Stimulated activated CD4-positive, alpha-beta T cell treated with anti-CD3 and anti-CD28 coated beads, Interleukin-1b, Interleukin-23, amount 100 ng/mL, for 1 hour (primary cell): ENCODE data around the gene NPIPB6.

Source experiments
- DNase-seq, 2 donors: peaks; one replicate each; pipeline ENCODE4 v3.0.0-alpha.2; 2020; ENCODE audit warnings: low read depth in 2 of 2

The NPIPB6 gene

DNA sequence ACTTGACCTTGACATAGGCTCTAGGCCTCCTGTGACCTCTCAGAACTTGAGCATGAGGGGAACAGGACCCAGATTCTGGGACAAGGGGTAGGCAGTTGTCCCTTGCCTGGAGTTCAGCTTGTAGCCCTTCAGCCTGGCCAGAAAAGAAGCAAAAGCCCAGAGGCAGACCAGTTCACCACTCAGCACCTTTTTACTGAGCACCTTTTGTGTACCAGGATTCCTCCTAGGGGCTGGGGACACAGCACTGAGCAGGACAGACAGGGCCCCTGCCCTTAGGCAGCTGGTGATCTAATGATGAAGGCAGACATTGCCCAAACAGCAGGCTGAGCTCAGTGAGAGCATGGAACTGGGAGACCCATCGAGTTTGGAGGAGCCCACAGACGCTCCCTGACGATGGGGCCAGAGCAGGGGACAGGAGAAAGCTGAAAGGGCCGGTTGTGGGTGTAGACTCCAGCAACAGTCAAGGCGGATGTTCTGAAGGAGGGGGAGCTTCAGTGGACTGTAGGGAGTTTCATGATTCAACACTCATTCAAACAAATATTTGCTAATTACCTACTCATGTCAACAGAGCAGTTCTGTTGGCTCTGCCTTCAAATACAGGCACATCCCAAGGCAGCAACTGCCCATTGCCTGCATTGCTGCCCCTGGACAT lies 38.9 kb downstream of the NPIPB6 start:
- no peak for DNase-seq

DNA sequence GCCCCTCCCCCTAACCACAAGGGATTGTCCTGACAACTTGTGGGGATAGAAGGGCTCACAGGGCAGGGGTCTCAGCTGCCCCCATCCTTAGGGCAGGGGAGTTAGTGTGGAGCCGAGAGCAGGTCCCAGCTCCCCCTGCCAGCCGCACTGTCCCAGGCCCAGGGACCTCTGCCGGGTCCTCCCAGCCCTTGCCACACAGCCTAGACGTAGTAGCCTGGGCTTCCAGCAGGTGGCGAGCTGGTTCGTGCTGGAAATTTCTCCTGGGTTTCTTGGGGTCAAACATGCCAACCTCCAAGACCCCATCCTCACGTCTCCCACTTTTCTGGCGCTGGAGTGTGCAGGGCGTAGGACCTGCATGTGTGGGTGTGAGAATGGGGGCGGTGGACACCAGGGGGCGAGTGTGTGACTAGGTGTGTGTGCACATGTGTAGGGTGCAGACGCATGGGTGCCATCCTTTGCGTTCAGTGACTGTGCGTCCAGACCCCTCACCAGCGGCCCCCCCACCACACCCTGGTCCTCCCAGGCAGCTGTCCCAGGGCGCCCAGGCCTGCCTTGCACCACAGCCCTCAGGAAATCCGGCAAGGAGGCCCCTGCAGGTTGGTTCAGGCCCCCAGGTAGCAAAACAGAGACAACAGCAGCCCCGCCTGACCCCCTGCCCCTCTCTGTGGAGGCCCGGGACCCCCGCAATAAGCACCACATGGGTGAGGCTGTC lies 41.5 kb downstream of the NPIPB6 start:
- no peak for DNase-seq

DNA sequence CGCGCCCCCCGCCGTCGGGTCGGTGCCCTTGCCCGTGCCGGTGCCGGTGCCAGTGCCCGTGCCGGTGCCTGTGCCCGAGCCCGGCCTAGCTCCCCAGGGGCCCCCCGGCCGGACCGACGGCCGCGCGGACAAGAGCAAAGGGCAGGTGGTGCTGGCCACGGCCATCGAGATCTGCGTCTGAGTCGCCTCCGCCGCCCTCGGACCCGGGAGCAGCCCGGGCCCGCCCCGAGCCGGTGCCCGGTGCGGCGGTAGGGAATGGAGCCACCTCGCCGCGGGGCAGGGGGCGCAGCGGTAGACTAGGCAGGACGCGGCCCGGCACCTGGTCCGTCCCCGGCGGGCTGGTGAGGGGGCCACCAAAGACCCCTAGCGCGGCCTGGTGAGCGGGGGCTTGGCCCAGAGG lies 42.6 kb downstream of the NPIPB6 start:
- no peak for DNase-seq

DNA sequence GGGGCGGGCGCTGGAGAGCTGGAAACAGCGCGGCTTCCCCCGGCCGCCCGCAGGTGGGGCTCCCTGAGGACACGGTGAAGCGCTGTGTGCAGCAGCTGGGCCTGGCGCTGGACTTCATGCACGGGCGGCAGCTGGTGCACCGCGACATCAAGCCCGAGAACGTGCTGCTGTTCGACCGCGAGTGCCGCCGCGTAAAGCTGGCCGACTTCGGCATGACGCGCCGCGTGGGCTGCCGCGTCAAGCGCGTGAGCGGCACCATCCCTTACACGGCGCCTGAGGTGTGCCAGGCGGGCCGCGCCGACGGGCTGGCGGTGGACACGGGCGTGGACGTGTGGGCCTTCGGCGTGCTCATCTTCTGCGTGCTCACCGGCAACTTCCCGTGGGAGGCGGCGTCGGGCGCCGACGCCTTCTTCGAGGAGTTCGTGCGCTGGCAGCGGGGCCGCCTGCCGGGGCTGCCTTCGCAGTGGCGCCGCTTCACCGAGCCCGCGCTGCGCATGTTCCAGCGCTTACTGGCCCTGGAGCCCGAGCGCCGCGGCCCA lies 43.2 kb downstream of the NPIPB6 start:
- DNase-seq = no peak

DNA sequence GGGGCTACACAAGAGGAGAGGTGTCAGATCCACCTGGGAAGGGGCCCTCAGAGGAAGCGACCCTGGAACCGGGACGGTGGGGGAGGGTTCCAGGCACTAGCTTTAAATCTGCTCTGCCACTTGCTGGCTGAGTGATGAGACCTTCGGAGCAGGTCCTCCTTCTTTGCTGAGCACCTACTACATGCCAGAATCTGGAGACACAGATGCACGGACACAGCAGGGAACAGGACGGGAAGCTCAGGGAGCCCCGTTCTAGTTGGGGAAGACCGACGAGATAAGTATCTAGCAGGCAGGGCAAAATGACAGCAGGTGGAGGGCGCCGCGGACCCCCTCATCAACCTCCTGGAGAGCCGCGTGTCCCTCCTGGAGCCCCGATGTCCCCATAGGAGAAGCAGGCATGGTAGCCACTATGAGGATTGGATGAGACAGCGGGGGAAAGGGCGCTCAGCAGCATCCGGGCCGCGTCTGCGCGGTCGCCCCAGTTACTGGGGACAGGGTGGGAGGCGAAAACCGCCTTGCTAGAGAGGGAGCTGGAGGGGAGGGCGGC lies 43.8 kb downstream of the NPIPB6 start:
- DNase-seq = no peak

DNA sequence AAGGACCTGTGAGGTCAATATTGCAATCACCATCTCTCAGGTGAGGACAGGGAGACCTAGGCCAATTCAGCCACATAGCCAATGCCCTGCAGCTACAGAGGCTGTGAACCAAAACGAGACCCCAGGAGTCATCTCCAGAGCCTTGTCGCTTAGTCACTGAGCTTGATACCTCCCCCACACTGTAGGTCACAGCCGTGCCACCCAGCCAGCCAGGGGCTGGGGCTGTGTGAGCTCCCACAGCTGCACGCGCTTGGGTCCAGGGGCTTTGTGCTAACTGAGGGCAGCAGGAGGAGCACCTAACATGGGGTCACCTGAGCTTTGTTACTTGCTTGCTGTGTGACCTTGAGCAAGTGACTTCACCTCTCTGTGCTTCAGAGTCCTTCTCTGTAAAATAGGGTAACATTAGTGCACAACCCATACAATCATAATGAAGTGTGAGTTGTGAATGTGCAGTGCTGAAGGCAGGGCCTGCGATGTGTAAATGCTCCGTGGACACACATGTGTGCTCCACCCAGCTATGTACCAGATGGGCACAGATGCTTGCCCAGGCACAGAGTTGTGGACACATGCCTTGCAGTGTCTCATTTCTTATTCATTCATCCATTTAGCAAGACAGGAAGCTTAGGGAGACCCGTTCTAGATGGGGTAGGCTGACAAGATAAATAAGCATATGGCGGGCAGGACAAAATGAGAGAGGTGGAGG lies 45.1 kb downstream of the NPIPB6 start:
- no peak for DNase-seq

DNA sequence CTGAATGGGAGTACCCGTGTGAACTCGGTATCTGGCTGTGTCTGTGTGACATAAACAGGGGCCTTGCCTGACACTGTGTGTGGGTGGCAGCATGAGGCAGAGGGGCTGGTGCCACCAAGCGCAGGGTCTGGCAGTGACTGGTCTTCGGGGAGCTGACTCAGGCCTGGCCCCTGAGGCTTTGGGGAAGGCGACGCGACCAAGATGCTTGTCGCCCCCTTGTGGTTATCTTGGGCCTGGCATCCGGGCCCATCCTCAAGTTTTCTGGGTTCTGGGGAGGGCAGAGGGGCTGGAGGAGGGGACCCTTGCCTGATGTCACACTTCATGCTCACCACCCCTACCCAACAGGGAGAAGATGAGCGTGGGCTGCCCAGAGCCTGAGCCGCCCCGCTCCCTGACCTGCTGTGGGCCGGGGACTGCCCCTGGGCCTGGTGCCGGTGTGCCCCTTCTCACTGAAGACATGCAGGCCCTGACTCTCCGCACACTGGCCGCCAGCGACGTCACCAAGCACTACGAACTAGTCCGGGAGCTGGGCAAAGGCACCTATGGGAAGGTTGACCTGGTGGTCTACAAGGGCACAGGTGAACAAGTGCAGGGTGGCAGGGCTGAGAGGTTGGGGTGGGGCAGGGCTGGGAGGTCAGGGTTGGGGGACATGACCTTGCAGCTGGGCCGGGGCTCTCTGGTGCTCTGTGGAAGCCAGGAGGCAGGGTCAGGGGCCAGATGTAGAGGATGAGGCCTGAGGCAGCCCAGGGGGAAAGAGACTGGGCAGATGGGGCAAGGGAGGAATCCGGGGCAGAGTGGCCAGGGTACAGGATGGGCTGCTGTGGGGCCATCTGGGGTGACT lies 46.0 kb downstream of the NPIPB6 start:
- DNase-seq = peak; percentile 48 to 57

DNA sequence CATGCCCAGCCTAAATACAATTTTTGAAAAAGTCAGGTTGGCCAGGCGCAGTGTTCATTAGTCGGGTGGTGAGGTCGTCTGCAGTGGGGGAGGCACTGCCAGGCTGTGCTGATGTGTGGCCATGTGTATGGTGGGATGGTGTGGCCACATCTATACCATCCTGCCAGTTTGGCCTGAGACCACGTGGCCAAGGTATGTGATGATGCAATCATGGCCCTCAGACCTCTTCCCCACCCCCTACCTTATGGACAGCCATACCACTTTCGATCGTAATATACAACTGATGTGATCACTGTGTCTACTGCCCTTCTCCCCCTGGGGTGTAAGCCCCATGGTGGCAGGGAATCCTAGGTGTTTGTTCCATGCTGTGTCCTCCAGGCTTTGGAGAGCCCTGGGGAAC lies 47.3 kb downstream of the NPIPB6 start:
- DNase-seq = no peak

DNA sequence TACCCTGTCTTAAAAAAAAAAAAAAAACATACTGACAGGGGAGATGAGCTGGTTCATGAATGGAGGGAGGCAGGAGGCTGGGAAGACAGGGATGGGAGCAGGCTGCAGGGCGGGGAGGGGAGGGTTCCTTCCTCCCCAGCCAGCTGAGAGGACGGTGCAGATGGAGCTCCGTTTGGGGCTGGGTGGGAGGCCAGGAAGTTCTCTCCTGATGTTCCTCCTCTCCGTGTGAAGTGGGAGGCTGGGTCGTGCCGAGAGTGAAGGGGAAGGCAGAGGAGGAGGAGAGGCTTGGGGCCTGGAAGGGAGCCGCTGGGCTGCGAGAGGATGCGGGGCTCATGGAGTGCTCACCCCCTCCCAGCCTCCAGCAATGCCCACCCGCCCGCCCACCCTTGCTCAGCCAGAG lies 49.7 kb downstream of the NPIPB6 start:
- no peak for DNase-seq

DNA sequence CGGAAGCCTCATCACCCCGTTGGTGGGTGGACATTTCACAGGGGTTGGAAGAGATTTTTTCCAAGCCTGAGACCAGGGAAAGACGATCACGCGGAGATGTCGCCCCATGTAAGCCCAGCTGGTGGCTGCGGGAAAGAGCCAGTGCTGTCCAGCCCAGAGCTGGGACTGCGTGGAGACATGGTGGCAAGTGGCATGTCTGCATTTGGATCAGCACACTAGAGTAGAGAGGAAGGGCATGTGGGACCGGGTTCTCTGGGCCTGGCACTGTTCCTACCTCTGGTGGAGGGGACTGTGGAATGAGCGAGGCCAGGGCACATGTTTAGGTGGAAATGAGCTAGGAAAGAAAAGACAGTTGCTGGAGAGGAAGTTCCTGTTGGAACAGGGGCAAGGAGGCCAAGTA lies 51.0 kb downstream of the NPIPB6 start:
- no peak for DNase-seq

DNA sequence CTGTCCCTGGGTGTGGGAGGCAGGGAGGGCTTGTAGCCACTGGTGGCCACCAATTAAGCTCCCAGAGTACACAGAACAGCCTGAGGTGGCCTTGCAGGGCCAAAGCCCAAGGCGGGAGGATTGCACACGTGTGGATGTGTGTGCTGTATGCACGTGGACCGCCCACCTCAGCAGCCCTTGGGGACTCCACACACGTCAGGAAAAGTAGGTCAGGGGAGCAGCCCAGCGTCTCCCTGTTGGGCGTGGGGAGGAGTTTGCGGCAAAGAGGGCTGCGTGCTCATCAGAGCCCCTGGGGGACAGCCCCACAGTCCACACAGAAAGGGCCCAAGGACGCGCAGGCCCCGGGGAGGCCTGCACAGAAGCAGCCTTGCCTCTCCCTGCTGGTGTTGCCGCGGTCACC lies 51.4 kb downstream of the NPIPB6 start:
- no peak for DNase-seq

DNA sequence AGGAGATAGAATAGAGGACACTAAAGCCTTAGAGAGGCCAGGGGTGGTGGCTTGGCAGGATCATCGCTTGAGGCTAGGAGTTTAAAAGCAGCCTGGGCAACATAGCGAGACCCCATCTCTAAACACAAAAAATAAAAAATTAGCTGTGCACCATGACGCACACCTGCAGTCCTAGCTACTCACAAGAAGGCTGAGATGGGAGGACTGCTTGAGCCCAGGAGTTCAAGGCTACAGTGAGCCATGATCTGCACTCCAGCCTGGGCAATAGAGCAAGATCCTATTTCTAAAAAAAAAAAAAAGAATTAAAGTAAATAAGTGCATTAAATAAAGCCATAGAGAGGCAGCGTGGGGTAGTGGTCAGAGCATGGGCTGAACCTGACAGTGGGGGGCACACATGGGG lies 51.9 kb downstream of the NPIPB6 start:
- no peak for DNase-seq

DNA sequence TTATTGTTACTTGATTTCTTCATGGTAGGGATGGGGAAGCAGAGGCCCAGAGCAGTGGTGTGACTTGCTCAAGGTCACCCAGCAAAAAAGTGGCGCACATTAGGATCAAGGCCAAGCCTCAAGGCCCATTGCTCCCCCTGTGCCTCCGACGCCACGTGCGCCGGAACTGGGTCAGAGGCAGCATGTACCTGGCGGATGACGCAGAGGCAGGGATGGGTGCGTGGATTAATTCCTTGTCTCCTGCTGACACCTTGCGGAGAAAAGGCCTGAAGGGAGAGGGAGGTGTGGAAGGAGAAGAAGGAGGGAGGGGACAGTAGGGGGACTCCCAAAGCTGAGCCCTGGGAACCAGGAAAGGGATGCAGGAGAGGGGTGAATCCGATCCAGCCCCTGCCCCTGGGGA lies 52.5 kb downstream of the NPIPB6 start:
- DNase-seq = no peak

DNA sequence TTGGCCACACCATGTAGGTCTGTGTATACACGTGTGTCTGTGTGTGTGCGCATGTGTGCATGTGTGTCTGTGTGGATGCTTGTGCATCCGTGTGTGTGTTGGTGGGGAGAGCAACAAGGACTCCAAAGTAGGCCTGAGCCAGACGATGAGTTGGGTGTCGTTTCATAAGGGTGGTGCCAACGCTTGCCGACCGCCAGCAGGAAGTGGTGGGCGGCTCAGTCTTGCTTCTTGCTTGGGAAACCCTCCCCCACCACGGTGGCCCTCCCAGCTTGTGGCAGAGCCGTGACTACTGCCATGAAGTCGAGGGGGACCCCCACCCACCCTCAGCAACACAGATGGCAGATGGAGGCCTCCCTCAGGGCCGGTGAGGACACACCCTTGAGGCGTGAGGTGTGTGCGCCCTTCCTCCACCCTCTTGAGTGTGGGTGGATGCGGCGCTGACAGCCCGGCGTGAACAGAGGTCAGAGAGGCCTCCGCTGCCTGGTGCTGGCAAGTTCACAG lies 53.4 kb downstream of the NPIPB6 start:
- peak; percentile 59 to 71 for DNase-seq

DNA sequence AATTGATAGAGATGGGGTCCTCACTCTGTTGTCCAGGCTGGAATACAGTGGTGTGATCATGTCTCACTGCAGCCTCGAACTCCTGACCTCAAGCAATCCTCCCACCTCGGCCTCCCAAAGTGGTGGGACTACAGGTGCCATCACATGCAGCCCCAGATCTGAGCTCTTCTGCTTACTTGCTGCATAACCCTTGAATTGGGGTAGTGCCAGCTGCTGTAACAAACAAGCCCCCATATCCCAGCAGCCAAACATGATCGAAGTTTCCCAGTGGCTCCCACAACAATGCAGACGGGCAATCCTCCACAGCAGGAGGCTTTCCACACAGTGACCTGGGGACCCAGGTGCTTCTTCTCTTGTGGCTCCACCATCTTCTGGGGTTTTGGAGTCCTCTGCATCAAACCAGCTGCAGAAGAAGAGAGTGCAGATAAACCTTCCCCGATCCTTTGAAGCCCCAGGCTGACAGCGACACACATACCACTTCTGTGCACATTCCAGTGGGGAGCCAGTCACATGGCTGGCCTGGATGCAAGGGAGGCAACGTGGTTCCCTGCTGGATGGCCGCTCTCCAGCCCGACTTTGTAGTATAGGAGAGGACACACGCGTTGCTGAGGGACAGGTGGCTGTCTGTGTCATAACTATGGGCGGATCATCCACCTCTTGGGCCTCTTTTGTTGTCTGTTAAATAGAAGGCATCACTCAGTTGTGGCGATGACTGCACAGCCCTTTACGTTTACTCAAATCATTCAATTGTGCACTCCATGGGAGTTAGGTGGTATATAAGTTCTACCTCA lies 54.3 kb downstream of the NPIPB6 start:
- no peak for DNase-seq

DNA sequence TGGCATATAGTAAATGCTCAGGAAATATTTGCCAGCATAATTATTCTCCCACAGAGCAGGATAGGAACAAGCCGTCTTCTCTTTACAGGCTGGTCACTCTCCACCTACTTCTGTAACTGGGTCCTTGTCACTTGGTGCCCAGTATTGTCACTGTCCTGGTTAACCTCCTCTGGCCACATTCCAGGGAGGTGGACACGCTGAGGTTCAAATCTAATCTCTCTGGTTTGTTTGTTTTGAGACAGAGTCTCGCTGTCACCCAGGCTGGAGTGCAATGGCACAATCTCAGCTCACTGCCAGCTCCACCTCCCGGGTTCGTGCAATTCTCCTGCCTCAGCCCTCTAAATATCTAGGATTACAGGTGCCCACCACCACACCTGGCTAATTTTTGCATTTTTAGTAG lies 55.4 kb downstream of the NPIPB6 start:
- DNase-seq = no peak

DNA sequence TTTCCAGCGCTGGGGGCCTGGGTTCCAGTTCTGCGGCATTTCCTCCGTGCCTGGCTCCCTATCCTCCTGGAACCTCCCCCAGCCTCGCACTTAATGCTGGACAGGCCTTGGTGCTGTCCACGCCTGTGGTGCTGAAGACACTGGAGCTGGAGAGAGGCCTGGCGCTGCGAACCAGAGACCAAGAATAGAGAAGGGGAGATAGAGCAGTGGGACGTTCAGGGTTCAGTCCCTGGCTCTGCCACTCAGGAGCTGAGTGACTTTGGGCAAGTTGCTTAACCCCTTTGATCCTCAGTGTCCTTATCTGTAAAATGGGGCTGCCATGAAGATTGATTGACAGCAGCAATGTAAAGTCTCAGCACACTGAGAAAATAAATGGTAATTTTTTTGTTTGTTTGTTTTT lies 59.1 kb downstream of the NPIPB6 start:
- DNase-seq = no peak

DNA sequence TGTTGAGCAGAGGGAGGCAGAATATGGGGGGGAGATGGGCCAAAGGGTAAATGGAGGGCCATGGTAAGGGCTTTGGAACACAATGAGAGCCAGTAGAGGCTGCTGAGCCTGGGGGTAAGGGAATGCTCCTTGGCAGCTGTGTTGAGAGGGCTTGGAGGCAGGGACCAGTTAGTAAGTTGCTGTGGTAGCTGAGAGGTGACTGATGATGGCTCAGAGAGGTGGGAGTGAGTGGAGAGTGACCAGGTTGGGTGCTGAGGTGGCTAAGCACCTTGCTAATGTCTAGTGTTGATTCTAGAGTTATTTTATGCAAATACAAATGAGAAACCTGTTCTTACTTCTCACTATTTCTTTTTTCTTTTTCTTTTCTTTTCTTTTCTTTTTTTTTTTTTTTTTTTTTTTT lies 60.2 kb downstream of the NPIPB6 start:
- DNase-seq = no peak

DNA sequence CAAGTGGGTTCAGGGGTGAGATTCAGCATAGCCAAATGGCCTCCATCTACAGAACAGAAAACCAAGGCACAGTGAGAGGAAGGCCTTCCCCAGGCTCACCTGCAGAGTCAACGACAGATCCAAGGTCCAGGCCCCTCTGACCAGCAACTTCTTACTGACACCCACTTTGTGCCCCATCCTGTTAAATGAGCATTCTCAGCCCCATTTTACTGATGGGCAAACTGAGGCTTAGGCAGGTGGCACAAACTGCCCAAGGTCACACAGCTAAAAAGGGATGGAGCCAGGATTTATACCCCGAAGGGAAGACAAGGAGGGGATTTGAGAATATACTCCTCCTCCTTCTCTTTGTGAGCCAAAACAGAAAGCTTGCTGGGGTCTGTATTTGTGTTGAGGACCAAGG lies 61.7 kb downstream of the NPIPB6 start:
- no peak for DNase-seq

DNA sequence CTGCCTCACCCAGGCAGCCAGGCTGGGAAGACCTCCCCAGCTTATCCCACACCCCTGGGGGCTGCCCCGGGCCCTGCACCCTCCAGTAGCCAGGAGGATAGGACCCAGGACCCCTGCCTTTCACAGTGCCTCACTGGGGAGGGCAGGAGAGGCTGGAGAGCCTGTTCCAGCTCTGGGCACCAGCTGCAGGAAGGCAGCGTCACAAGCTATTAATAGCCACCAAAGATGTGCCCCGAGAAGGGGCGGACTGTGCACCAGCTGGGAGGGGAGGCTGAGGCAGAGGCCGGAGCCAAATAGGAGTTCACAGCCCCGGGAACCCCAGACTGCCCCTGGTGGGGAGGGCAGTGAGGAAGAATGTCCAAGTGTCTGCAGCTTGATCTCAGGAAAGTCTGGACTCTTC lies 62.2 kb downstream of the NPIPB6 start:
- DNase-seq = no peak

DNA sequence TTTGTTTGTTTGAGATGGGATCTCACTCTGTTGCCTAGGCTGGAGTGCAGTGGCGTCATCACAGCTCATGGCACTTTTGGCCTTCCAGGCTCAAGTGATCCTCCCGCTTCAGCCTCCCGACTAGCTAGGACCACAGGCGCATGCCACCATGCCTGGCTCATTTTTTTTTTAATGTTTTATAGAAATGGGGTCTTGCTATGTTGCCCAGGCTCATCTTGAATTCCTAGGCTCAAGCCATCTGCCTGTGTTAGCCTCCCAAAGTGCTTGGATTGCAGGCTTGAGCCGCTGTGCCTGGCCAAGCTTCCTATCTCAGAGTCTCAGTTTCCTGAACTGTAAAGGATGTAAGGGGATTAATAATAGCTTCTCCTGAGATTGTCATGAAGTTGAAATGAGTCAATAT lies 63.0 kb downstream of the NPIPB6 start:
- no peak for DNase-seq
